Stomach smooth muscle (tissue), 2 donors: ENCODE data around the gene DCUN1D3.
"Not testable (repeated sequence)": the region's sequence is repeated elsewhere in the genome, so short reads cannot be mapped to it uniquely, and the experiment has no call there.

Source experiments
- H3K27ac ChIP-seq: one replicate; pipeline ENCODE4 v1.7.0; 2013; ENCODE audit warnings: mild to moderate bottlenecking, low read length, inconsistent platforms
- H3K27me3 ChIP-seq, 2 donors: one replicate each; pipeline ENCODE4 v1.7.0; 2013; ENCODE audit warnings: low read length in 2 of 2; ENCODE audit not compliant: insufficient read depth in 2 of 2, control insufficient read depth in 1 of 2
- H3K36me3 ChIP-seq, 2 donors: one replicate each; pipeline ENCODE4 v1.7.0; 2013; ENCODE audit warnings: low read length in 2 of 2; ENCODE audit not compliant: control insufficient read depth in 2 of 2, insufficient read depth in 2 of 2
- H3K4me1 ChIP-seq: one replicate; pipeline ENCODE4 v1.7.0; 2013; ENCODE audit warnings: low read length; ENCODE audit not compliant: control insufficient read depth, insufficient read depth
- H3K4me3 ChIP-seq, 2 donors: one replicate each; pipeline ENCODE4 v1.7.0; 2013; ENCODE audit warnings: low read length in 2 of 2
- H3K9ac ChIP-seq, 2 donors: one replicate each; pipeline ENCODE4 v1.7.0; 2013; ENCODE audit warnings: low read length in 2 of 2, mild to moderate bottlenecking in 1 of 2
- H3K9me3 ChIP-seq, 2 donors: one replicate each; pipeline ENCODE4 v1.7.0; 2013; ENCODE audit warnings: low read length in 2 of 2; ENCODE audit not compliant: control insufficient read depth in 2 of 2
- donor health status: healthy.
- donor health status: Pancreatic carcinoma.

DCUN1D3 gene

GRCh38 chr16:20938426-20938825 is 38.3 kb upstream of the DCUN1D3 start:
- H3K4me3 ChIP-seq: no peak overlapping the region
- no peaks in the 10 kb centered on the region for H3K9me3 ChIP-seq
- H3K27me3 ChIP-seq: peaks cover 0 to 2% of the 10 kb centered on the region in 2 donors
- no peak overlapping the region for H3K27ac ChIP-seq
- H3K36me3 ChIP-seq: no peaks in the 10 kb centered on the region
- H3K9ac ChIP-seq: no peak overlapping the region
- H3K4me1 ChIP-seq: no peaks in the 10 kb centered on the region

DNA sequence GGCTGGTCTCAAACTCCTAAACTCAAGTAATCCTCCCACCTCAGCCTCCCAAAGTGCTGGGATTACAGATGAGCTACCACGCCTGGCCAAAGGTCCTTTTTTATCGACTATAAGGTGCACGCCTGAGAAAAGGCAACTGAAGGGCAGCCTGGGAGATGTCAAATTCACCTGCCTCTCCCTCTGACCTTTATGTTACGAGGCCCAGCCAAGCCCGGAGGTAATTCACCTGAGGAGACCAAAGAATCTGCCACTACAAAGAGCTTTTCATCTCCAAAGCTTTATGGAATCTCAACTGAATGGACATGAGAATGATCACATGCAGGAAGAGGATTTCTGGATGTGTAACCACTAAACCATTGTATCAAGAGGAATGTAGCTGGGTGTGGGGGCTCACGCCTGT is 37.6 kb upstream of the DCUN1D3 start:
- Histone ChIP-seq H3K9me3 (no peaks in the 10 kb centered on the region), H3K4me3 (no peak overlapping the region)

GRCh38 chr16:20933589-20933988 is 33.4 kb upstream of the DCUN1D3 start:
- Histone ChIP-seq H3K27me3 (peaks cover 0 to 2% of the 10 kb centered on the region in 2 donors), H3K4me3 (no peak overlapping the region), H3K4me1 (no peaks in the 10 kb centered on the region), H3K36me3 (no peaks in the 10 kb centered on the region), H3K27ac (no peak overlapping the region), H3K9me3 (no peaks in the 10 kb centered on the region), H3K9ac (no peak overlapping the region)

More for the DNA sequence above, 37.6 kb upstream of the DCUN1D3 start:
- Histone ChIP-seq H3K9ac (no peak overlapping the region), H3K36me3 (no peaks in the 10 kb centered on the region), H3K27ac (no peak overlapping the region), H3K27me3 (peaks cover 0 to 2% of the 10 kb centered on the region in 2 donors), H3K4me1 (no peaks in the 10 kb centered on the region)

DNA sequence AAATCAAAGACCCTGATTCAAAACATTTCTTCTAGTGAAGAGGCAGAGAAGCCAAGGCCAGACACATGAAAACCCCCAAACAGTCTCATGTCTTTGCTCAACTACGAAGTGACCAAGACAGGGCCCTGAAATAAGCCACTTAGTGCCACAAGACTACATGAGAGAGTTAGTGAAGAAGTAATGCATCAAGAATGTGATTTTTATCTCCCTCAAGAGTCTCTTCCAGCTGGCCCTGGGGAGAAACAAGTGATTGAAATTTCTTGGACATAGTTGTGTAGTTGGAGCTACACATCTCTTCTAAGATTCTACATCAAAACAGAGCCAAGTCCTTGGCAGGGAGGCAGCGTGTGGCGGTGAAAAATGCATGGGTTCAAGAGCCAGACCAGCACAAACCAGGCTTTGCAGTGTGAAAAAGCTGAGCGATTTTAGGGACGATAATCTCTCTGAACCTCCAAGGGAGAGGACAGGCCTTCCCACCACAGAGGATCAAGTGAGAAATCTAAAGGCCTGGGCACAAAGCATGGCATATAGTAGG is 31.0 kb upstream of the DCUN1D3 start:
- H3K9me3 ChIP-seq: no peaks in the 10 kb centered on the region
- no peak overlapping the region for H3K9ac ChIP-seq
- H3K27ac ChIP-seq: no peak overlapping the region
- no peak overlapping the region for H3K4me3 ChIP-seq
- H3K4me1 ChIP-seq: no peaks in the 10 kb centered on the region
- no peaks in the 10 kb centered on the region for H3K36me3 ChIP-seq
- no peaks in the 10 kb centered on the region for H3K27me3 ChIP-seq

DNA sequence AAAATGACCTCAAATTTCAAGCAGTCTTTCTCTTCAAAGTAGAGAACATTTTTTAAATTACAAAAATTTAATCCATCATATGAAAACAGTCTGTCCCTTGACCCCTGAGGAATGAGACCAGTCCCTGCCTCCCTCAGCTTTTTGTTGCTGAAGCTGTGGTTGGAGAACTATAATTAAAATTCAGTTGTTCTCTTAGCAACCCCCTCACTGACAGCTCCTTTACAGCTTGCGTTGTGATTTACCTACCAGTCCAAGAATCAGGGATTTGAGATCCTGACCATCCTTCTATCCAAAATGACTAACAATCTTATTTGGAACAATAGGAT is 30.2 kb upstream of the DCUN1D3 start:
- no peak overlapping the region for H3K4me3 ChIP-seq
- H3K4me1 ChIP-seq: no peaks in the 10 kb centered on the region
- H3K36me3 ChIP-seq: peaks cover 0 to 6% of the 10 kb centered on the region in 2 donors
- no peak overlapping the region for H3K27ac ChIP-seq
- H3K27me3 ChIP-seq: no peaks in the 10 kb centered on the region
- no peaks in the 10 kb centered on the region for H3K9me3 ChIP-seq
- H3K9ac ChIP-seq: no peak overlapping the region

GRCh38 chr16:20929676-20930364 is 29.7 kb upstream of the DCUN1D3 start:
- H3K36me3 ChIP-seq, H3K27ac ChIP-seq, H3K4me1 ChIP-seq, H3K27me3 ChIP-seq, H3K9me3 ChIP-seq, H3K4me3 ChIP-seq, H3K9ac ChIP-seq: not testable (repeated sequence)

GRCh38 chr16:20928774-20929411 is 28.7 kb upstream of the DCUN1D3 start:
- Histone ChIP-seq H3K4me3 (no peak overlapping the region), H3K27ac (no peak overlapping the region), H3K4me1 (no peaks in the 10 kb centered on the region), H3K9ac (no peak overlapping the region), H3K36me3 (peaks cover 8 to 11% of the 10 kb centered on the region in 2 donors), H3K9me3 (no peaks in the 10 kb centered on the region), H3K27me3 (no peaks in the 10 kb centered on the region)

GRCh38 chr16:20925751-20926150 is 25.6 kb upstream of the DCUN1D3 start:
- Histone ChIP-seq H3K9ac (no peak overlapping the region), H3K4me3 (no peak overlapping the region), H3K27ac (no peak overlapping the region), H3K4me1 (no peaks in the 10 kb centered on the region), H3K27me3 (no peaks in the 10 kb centered on the region), H3K36me3 (peaks cover 8 to 15% of the 10 kb centered on the region in 2 donors), H3K9me3 (no peaks in the 10 kb centered on the region)

- Histone ChIP-seq H3K4me3 (no peak overlapping the region), H3K4me1 (no peaks in the 10 kb centered on the region), H3K9ac (no peak overlapping the region), H3K27me3 (no peaks in the 10 kb centered on the region), H3K9me3 (no peaks in the 10 kb centered on the region), H3K27ac (no peak overlapping the region), H3K36me3 (peaks cover 12 to 18% of the 10 kb centered on the region in 2 donors)
Observed at GRCh38 chr16:20923876-20924275, 23.7 kb upstream of the DCUN1D3 start.

- no peaks in the 10 kb centered on the region for H3K27me3 ChIP-seq
- H3K9ac ChIP-seq: no peak overlapping the region
- peaks cover 18 to 19% of the 10 kb centered on the region in 2 donors for H3K36me3 ChIP-seq
- no peak overlapping the region for H3K4me3 ChIP-seq
- no peaks in the 10 kb centered on the region for H3K4me1 ChIP-seq
- no peaks in the 10 kb centered on the region for H3K9me3 ChIP-seq
- H3K27ac ChIP-seq: no peak overlapping the region
Observed at GRCh38 chr16:20920799-20921198, 20.6 kb upstream of the DCUN1D3 start.

DNA sequence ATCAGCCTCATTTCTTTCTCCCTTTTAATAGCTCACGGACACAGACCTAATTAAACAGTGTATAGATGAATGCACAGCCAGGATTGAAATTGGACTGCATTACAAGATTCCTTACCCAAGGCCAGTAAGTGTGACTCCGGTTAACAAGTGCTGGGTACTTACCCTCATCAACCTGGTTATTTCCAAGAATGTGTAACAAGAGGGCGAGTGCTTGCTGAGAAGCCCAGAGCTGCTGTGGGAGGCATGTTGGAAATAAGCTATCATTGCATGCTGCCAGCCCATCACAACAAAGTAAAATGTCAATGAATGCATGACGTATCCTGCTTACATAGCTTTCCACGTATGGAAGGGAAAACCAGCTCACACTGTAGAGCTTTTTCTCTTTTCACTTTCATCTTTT is 19.9 kb upstream of the DCUN1D3 start:
- Histone ChIP-seq H3K9ac (no peak overlapping the region), H3K4me3 (no peak overlapping the region), H3K27ac (no peak overlapping the region), H3K27me3 (no peaks in the 10 kb centered on the region), H3K4me1 (no peaks in the 10 kb centered on the region), H3K9me3 (no peaks in the 10 kb centered on the region), H3K36me3 (peaks cover 14 to 18% of the 10 kb centered on the region in 2 donors)
